ENCODE data around the gene UGT1A9. TPM values are rescaled to one million over a fixed set of nuclear protein-coding genes. Genes with fewer than 3 reads are reported as not detected.

The UGT1A9 gene
- total and polyA plus RNA-seq, 2 of the 13 experiments (the other 11 are each of a cell fraction or from before 2014, with no cell fraction given) = 0.07 TPM; not detected in 1

GRCh38 chr2:233681521-233682099 lies 9.9 kb downstream of the UGT1A9 start, which contains the start of gene UGT1A7:
UGT1A7 (plus strand) TSS chr2:233681901; CDS start chr2:233681938, 37 bp downstream.
- Histone ChIP-seq H3K9me3 (ENCODE audit: low read length) (no peaks in the 10 kb centered on the region), H3K27me3 (ENCODE audit: control insufficient read depth in 1 of 2, insufficient read depth in 2 of 2, low read length in 2 of 2) (no peaks in the 10 kb centered on the region), H4K20me1 (ENCODE audit: insufficient read depth, low read length) (no peaks in the 10 kb centered on the region), H3K4me3 (replicated peaks in 1 of 3; ENCODE audit: insufficient read depth in 1 of 3, low read depth in 2 of 3, low read length in 3 of 3) (no peak within 1 kb of the TSS), H3K27ac (ENCODE audit: extremely low read length, insufficient read depth, low read length) (no peak within 1 kb of the TSS), H3K4me1 (ENCODE audit: insufficient read depth, low read length) (no peaks in the 10 kb centered on the region), H3K79me2 (ENCODE audit: insufficient read depth, low read length) (no peaks in the 10 kb centered on the region), H3K9ac (ENCODE audit: insufficient read depth, low read depth, low read length) (no peak within 1 kb of the TSS), H3K36me3 (replicated peaks in 1 of 2; ENCODE audit: control insufficient read depth in 1 of 2, insufficient read depth in 2 of 2, low read length in 2 of 2) (no peaks in the 10 kb centered on the region), H2AFZ (ENCODE audit: low read length) (no peak within 1 kb of the TSS), H3K4me2 (ENCODE audit: low read depth, low read length) (no peak within 1 kb of the TSS)
- ChIA-PET CTCF (ENCODE audit: low intra/inter-chr PET ratio, low total read pairs) (no interaction called here), POLR2A (no interaction called here)
- no peak for ATAC-seq
- DNase-seq (ENCODE audit: low spot score) = no peak
- WGBS (ENCODE audit: low lambda C conversion rate) = 36% methylated on average over 5 of the region's 5 CpGs
- BruUV-seq (replicated peaks) = no TSS peak
- in situ Hi-C loops (cut with HindIII; ENCODE audit: extremely low pct_ligation_motif_present, low pct_unique_long_range_greater_than_20kb) (no loop called here), intact Hi-C loops (cut with micrococcal nuclease; ENCODE audit: unreplicated experiment) (no loop called here)
- no peak for FAIRE-seq
- TF ChIP-seq ARNT (IDR thresholded peaks at IDR 0.05) (no peak), ZMAT3 (CRISPR knock-in tag; conservative IDR thresholded peaks at IDR 0.05) (no peak), ZNF652 (CRISPR knock-in tag; IDR thresholded peaks at IDR 0.05; ENCODE audit: borderline replicate concordance, low read depth) (no peak), KLF16 (CRISPR knock-in tag; IDR thresholded peaks at IDR 0.05) (no peak), ATF3 (CRISPR knock-in tag; IDR thresholded peaks at IDR 0.05) (no peak)

GRCh38 chr2:233684640-233685039 lies 12.9 kb downstream of the UGT1A9 start:
- no peak overlapping the region for H2AFZ ChIP-seq (ENCODE audit: low read length)
- BruUV-seq (replicated peaks) = no TSS peak
- no peaks in the 10 kb centered on the region for H3K36me3 ChIP-seq (replicated peaks in 1 of 2; ENCODE audit: control insufficient read depth in 1 of 2, insufficient read depth in 2 of 2, low read length in 2 of 2)
- CTCF ChIA-PET (ENCODE audit: low intra/inter-chr PET ratio, low total read pairs) = no interaction called here
- no peak for FAIRE-seq
- intact Hi-C loops (cut with micrococcal nuclease; ENCODE audit: unreplicated experiment) (no loop called here), in situ Hi-C loops (cut with HindIII; ENCODE audit: extremely low pct_ligation_motif_present, low pct_unique_long_range_greater_than_20kb) (no loop called here)
- ATAC-seq = no peak
- 50% methylated on average over 1 of the region's 1 CpG for WGBS (ENCODE audit: low lambda C conversion rate)
- H3K4me3 ChIP-seq (replicated peaks in 1 of 3; ENCODE audit: insufficient read depth in 1 of 3, low read depth in 2 of 3, low read length in 3 of 3) = no peak overlapping the region
- DNase-seq (ENCODE audit: low spot score) = no peak
- H3K27me3 ChIP-seq (ENCODE audit: control insufficient read depth in 1 of 2, insufficient read depth in 2 of 2, low read length in 2 of 2) = no peaks in the 10 kb centered on the region
- H3K9ac ChIP-seq (ENCODE audit: insufficient read depth, low read depth, low read length) = no peak overlapping the region
- POLR2A ChIA-PET = no interaction called here
- no peaks in the 10 kb centered on the region for H3K4me1 ChIP-seq (ENCODE audit: insufficient read depth, low read length)
- H3K4me2 ChIP-seq (ENCODE audit: low read depth, low read length) = no peak overlapping the region
- no peaks in the 10 kb centered on the region for H3K9me3 ChIP-seq (ENCODE audit: low read length)
- no peak overlapping the region for H3K27ac ChIP-seq (ENCODE audit: extremely low read length, insufficient read depth, low read length)
- no peaks in the 10 kb centered on the region for H4K20me1 ChIP-seq (ENCODE audit: insufficient read depth, low read length)
- H3K79me2 ChIP-seq (ENCODE audit: insufficient read depth, low read length) = no peaks in the 10 kb centered on the region
- TF ChIP-seq REST (IDR thresholded peaks at IDR 0.05; ENCODE audit: borderline replicate concordance in 1 of 2, low read depth in 1 of 2, low read length in 2 of 2) (no peak), ZNF30 (CRISPR knock-in tag; IDR thresholded peaks at IDR 0.05) (no peak), GTF2F1 (IDR thresholded peaks at IDR 0.05; ENCODE audit: low read length) (no peak), ZNF552 (CRISPR knock-in tag; IDR thresholded peaks at IDR 0.05; ENCODE audit: borderline replicate concordance) (no peak), JUNB (CRISPR knock-in tag; IDR thresholded peaks at IDR 0.05; ENCODE audit: borderline replicate concordance) (no peak), ZBTB42 (CRISPR knock-in tag; IDR thresholded peaks at IDR 0.05) (no peak), ZSCAN5A (CRISPR knock-in tag; IDR thresholded peaks at IDR 0.05; ENCODE audit: borderline replicate concordance) (no peak)
